Activated T-cell treated with anti-CD3 and anti-CD28 coated beads for 4 hours (primary cell): ENCODE results near the gene CATSPERE.
"Not testable (repeated sequence)": the region's sequence is repeated elsewhere in the genome, so short reads cannot be mapped to it uniquely, and the experiment has no call there.

Experiments used
- DNase-seq: peaks from one replicate; pipeline ENCODE4 v3.0.0-alpha.2; 2020

The CATSPERE gene

DNA sequence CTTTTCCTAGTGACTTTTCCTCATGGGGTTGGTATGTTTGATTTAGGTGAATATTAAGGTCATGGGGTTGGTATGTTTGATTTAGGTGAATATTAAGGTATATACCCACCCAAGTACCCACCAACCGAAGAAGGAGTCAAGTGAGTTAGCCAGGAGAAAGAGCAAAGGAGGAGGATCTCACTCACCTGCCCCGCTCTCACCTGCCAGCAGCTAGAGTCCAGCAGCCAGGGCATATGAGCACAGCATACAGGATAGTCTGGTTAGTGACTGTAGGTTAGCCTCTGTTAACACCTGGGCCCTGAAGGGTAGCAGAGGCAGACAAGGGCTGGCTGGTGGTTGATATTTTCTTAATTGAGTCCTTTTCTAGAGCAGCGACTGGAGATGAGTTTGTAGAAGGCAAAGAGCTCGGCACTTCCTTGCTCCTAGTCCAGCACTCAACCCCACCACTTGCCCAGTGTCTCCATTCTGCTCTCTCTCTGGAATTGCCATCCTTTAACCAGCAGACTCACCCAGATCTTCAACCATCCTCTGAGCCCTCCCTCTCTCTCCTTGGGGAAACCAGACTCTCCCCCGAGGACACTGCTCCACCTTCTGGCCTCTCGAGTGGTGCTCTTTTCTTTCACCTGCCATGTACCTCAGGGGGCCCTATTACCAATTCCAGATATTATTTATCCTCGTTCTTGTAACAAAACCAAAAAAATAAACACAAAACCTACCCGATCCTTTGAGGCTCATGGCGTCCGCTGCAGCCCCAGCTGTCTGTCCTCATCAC, 175.6 kb downstream of the CATSPERE start:
- DNase-seq, result no peak

DNA sequence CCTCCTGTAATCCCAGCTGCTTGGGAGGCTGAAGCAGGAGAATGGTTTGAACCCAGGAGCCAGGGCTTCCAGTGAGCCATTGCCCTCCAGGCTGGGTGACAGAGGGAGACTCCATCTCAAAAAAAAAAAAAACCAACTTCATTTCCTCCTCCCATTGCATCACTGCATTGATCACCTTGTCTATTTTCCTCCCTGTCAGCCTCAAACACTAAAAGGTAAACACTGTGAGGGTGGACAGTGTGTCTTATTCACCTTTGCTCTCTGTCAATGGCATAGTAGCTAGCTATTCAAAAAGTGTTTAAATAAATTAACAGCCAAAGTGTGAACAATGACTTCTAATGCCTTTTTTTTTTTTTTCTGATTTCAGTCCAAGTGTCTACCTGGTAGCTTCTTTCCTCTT, 178.5 kb downstream of the CATSPERE start:
- no peak for DNase-seq

DNA sequence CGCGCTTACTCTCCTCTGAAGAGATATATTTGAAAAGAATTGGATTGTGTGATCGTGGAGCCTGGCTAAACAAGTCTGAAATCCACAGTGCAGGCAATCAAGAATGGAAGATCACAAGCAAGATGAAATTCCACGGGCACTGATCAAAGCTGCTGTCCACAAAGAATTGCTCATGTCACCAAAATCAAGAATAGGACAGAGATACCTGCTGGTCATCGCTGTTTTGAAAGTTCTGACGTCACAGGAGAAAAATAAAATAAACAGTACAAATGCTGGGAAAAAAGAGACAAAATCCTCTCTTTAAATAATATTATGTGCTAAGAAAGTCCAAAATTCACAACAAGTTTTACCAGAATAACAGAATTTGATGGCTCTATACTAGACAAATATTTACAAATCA, 179.8 kb downstream of the CATSPERE start:
- DNase-seq, result no peak

DNA sequence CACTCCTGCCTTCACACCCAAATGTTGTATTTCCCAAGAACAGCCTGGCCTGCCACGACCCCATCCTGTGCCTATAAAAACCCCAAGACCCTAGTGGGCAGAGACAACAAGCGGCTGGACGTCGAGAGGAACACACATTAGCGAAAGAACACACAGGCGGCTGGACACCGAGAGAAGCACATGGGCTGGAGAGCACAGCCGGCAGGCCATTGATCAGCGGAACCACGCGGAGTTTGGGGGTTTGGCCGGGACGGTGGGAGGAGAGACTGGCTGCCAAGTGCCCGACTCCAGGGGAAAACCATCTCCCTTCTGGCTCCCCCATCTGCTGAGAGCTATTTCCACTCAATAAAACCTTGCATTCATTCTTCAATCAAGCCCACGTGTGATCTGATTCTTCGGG, 181.5 kb downstream of the CATSPERE start:
- DNase-seq, result no peak

DNA sequence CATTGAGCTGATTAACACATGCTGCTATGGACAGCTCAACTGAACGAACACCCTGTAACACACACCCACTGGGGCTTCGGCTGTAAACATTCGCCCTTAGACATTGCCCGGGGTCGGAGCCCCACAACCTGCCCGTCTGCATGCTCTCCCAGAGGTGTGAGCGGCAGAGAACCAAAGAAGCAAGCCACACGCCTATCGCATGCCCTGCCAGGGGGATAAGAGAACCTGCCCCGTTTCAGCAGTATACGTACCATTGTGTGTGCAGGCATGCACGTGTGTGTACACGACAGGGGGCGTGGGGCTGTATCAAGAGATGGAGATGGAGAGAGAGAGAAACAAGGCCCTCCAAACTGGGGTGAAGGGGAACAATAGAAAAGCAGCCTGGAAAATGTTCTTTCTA, 181.9 kb downstream of the CATSPERE start:
- DNase-seq, result no peak

DNA sequence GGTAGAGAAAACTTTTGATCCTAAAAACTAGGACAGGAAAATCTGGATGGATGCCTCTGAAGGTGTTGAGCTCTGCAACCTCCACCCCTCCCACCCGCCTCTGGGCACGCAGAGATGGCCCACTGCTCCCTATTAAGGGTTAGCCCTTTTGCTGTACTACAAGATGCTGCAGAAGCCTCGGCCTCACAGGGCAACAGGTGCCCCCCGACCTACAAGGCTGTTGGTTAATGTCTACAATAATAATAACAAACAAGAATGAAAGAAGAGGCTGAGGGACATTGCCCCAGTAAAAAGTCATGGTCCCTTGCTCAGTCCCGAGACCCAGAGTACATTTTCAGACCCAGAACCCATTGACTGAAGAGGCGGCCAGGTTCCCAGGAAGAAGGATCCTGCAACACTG, 184.3 kb downstream of the CATSPERE start:
- no peak for DNase-seq

DNA sequence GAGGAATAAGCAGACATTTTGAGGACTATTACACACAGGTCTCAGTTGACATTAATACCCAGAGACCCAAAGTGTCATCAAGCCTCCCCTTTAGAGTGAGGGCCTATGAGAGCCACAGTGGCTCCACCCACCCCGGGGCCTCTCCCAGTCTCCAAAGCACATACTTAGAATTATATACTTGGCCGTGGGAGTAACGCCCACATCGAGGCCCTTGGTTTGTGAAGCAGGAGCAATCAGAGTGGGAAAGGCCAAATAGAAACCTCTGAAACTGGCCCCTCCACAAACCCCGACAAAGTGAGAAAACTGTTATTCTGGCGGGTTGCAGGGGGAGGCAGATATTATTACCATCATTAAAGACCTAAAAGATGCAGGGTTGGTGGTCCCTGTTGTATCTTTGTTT, 184.8 kb downstream of the CATSPERE start:
- no peak for DNase-seq

DNA sequence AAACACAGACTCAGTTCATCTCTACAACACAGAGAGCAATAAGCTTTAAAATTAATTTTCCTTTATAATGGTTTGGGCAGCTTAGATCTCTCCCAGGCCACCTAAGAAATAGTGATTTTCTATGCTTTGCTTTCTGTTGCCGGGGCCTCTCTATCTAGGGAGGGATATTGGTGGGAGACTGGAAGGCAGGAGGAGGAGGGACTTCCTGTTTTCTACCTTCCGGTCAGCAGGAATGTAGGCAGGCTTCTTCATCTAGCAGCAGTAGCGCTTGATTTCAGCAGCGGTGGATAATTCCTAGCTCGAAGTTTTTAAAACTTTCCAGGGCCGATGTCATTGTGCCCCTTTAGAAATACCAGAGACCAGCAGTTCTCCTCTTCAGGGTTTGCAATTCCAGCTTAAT, 186.7 kb downstream of the CATSPERE start:
- DNase-seq, result no peak

DNA sequence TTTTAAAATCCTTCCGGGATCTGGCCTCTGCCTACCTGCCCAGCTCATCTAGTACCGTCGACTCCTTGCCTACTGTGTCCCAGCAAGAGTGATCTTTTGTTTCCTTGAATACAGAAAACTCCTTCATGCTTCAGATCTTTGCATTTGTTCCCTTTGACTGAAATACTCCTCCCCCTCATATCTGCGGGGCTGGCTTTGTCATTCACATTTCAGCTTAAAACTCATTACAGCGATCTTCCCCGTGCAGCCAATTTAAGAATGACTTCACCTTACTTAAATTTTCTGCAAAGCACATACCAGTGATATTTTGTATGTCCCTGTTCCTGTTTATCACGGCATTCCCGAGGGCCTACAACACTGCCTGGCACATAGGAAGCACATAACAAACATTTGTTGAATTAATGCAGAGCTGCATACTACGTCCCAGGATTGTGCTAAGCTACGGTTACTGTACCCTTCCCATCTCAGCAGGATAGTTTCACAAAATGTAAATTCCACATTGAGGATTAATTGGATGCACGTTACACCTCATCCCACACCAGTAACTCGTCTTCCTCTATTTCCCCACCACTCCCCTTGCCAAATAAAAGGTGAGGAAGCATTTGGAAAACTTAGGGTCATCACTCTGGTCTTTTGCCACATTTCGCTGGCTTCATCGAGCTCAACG, 191.0 kb downstream of the CATSPERE start:
- no peak for DNase-seq

DNA sequence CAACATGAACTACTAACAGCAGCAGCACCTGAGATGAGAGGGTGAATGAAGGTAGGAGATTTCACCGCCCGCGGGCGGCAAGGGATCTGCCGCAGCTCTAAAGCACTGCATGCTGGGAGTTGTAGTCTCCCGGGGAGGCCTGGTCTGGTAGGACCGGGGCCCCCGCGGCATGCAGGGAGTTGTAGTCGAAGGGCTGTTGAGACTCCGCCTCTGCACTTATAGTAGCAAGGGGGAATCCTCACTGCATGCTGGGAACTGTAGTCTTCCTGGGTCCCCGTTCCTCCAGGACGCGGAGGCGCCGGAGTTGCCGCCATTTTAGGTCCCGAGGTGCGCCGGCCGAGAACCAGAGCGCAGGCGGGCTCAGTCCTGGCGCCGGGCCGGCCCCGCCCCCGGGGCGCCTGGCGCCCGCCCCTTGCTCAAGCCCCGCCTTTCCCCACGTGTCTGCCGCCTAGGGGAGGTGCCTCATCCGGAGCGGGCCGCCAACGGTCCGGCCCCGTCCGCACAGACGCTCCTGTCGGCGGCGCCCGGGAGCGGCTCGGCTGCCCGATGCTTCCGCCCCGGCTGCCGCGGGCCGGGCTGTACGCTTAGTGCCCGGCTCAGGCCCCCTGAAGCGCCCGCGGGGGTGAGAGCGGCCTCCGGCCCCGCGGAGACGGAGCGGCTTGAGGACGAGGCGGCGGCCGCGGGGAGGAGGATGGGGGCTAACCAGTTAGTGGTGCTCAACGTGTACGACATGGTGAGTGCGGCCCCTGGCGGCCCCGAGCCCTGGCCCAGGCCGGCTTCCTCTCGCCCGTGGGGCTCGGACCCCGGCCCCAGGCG, 191.8 kb downstream of the CATSPERE start, which contains the start of gene DESI2:
TSS of gene DESI2 (plus strand) at position 504 of the 816 bp plus-strand sequence. CDS start at position 692, 188 bp downstream.
- peak; percentile 97 for DNase-seq

DNA sequence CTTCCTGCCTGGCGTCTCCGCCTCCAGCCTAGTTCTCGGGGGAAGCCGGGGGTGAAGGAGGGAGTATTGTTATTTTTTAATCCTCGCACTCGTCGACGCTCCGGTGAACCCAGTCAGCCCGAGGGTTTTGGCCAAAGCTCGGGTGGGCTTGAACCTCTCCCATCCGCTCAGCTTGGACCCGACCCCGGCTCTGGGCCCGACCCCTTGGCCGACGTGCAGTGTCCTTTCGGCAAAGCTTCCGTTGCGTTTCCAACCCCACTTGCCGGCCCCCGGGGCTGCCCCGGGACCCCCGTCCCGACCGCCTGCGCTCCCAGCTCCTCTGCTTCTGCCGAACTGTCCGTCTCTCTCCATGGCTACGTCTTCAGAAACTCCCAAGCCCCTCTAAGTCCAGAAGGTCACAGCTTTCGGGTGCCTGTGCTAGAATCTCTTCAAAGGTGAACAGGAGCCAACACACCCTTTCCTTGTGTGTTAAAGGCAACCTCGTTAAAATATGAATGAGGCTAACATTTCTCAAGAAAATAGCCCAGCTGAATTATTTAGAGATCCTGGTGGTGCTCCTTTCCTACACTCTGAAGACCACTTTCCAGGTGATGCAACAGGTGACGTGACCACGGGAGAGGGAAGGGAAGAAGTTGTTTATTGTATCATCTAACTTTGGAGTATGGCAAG, 192.5 kb downstream of the CATSPERE start:
- DNase-seq, result no peak

DNA sequence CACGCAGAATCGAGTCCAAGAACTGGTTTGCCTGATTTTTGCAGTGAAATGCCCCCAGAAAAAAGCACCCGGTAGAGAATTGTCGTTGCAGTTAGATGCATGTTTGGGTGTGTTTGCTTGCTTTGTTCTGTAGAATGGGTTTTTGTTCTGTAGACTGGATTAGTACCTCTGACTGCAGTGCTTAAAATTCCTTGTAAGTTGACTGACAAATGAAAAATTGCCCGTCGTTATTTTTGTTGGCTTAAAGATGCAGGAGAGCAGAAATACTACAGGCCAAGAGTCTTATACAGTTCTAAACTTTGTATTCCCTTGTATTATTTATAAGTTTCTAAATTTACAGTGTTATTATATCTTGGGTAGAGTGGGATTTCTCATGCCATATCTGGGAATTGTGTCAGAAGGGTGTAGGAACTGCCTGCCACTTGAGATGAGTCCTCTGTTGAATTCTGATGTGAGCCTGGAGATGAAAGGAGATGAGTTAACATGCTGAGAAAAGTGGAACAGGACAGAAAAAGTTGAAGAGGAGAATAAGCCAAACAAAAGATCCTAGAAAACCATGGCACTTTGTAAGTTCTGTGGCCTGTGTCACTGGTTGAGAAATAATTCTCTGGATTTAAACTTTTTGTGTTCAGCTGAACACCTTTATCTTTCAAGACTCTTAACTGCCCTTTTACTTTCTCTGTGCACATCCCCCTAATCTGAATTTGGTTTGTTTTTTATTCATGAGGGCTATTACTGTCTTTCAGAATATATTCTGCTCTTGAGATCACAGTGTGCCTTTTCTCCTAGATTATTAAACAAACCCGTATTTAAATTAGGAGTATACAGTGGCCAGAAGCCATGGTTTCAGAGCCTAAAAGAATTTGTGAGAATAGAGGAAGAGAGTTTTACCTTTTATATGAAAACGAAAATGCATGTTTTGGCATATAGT, 193.3 kb downstream of the CATSPERE start:
- DNase-seq, result no peak

DNA sequence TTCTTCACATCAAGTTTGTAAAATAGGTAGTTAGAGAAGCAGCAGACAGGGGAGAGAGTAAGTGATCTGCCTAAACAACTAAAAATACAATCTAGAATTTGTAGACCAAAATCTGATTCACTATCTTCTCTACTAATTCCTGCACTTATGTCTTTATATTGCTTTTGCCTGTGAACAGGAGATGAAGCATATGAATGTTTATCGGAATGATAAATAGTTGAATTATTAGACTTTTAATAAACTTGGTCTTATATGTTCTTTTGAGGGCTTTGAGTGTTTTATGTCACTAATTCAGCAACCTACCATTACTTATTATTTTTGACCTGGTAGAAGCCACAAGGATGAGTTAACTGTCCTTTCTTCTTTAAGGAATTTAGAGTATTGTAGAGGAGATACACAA, 194.1 kb downstream of the CATSPERE start:
- DNase-seq, result no peak

DNA sequence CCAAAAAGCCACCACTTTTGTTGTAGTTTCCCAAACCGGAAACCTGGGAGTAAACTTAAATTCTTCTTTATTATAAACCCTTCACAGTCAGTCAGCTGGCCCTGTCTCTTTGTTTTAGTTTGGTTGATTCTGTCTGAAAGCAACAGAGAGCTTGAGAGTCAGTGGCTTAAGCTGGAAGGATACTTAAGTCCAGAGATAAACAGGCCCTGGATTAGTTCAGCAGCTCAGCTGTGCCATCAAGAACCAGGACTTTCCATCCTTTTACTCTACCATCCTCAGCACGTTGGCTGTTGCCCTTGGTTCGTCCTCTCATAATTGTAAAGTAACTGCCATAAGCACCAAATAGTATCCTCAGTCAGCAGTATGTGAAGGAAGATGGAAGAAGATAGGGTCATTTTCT, 196.3 kb downstream of the CATSPERE start:
- DNase-seq, result no peak

DNA sequence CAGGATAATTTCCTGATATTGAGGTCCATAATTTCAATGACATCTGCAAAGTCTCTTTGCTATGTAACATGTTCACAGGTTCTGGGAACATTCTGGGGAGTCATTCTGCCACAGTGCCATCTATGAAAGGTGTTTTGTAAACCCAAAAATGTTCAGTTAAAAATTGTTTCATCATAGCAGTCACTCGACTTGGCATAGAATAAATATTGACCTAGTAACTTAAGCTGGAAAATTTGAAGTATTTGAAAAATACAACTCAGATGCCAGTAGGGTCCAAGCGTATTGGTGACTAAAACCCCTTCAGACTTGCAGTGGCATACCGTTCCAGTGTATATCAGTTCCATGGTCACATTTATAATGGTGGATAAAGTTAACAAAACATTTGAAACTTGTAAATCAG, 198.6 kb downstream of the CATSPERE start:
- no peak for DNase-seq

DNA sequence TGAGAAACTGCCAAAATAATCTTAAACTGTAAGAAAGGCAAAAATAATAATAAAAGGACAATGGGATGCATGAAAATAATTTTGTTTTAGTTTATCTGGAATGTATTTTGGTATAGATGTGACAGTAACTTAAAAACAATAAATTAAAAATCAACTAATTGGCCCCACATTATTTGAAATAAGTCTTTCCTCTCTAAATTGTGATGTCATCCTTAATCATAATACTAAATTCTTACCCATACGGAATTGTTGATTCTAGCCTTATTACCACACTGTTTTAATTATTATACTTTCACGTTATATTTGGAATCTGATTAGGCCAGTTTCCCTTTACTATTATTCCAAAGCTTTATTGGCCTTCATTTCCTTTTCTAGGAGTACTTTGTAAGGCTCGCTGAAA, 199.5 kb downstream of the CATSPERE start:
- DNase-seq, result no peak

DNA sequence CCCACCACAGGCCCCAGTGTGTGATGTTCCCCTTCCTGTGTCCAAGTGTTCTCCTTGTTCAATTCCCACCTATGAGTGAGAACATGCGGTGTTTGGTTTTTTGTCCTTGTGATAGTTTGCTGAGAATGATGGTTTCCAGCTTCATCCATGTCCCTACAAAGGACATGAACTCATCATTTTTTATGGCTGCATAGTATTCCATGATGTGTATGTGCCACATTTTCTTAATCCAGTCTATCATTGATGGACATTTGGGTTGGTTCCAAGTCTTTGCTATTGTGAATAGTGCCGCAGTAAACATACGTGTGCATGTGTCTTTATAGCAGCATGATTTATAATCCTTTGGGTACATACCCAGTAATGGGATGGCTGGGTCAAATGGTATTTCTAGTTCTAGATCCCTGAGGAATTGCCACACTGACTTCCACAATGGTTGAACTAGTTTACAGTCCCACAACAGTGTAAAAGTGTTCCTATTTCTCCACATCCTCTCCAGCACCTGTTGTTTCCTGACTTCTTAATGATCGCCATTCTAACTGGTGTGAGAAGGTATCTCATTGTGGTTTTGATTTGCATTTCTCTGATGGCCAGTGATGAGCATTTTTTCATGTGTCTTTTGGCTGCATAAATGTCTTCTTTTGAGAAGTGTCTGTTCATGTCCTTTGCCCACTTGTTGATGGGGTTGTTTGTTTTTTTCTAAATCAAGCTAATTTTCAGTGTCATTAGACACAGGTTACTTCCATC, 200.7 kb downstream of the CATSPERE start:
- not testable (repeated sequence) for DNase-seq

DNA sequence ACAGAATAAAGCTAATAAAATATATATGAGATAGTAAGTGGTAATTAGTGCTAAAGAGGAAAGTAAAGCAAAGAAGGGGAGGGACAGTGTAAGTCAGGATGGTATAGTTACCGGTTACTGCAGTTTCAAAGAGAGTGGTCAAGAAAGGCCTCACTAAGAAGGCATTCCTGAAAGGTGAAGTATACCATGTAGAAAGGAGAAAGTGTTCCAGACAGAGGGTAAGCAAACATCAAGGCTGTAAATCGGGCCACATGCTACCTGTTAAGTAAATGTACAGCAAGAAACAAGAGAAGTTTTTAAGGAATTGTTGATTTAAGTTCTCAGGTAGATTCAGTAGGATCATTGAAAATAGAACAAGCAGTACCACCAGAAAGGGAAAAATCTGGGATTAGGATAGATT, 201.5 kb downstream of the CATSPERE start:
- no peak for DNase-seq

DNA sequence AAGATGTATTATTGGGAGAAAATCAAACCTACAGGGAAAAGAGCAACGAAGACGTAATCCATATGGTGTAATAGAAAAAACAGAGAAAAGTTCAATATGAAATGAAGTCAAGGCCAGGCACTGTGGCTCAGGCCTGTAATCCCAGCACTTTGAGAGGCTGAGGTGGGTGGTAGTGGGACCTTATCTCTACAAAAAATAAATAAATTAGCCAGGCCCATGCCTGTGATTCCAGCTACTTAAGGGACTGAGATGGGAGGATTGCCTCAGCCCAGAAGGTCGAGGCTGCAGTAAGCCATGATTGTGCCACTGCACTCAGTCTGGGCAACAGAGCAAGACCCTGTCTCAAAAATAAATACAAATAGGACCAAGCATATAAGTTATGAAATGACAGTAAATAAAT, 203.3 kb downstream of the CATSPERE start:
- DNase-seq, result no peak

DNA sequence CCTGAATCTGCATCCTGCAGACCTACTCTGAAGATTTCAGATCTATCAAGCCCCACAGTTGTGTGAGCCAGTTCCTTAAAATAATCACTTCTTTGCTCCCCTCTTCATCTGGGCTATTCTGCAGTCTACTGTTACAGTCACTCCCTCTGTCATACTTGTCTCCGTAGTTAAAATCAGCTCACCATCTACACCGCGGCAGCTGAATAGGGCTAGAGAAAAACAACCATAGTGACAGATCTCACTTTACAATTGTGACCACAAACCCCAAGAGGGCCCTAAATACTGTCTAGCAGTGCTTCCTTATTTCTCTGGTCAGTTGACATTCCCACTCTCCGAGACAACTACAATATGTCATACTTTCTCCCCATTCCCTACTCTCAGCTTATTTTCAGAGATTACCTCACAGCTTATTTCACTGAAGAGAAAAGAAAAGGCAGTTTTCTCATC, 204.7 kb downstream of the CATSPERE start:
- DNase-seq, result no peak
